AG09309 (cell line): Measurements from ENCODE around the gene TRIM7.

ENCODE experiments used
- DNase-seq: peaks from one replicate; pipeline ENCODE4 v3.0.0-alpha.2; 2010; ENCODE audit warnings: low read depth
- H3K4me3 ChIP-seq: 2 replicates; pipeline ENCODE4 v1.5.1; 2011; ENCODE audit warnings: mild to moderate bottlenecking, low read depth, low read length, moderate library complexity; ENCODE audit not compliant: control insufficient read depth
- TF ChIP-seq, protein P1 (sequence below): IDR thresholded peaks from 2 replicates; pipeline ENCODE4 v1.5.1; 2011; ENCODE audit warnings: mild to moderate bottlenecking, low read depth, low read length, inconsistent platforms; ENCODE audit not compliant: insufficient read depth, control insufficient read depth; ENCODE audit errors: missing control alignments

The TRIM7 gene

DNA sequence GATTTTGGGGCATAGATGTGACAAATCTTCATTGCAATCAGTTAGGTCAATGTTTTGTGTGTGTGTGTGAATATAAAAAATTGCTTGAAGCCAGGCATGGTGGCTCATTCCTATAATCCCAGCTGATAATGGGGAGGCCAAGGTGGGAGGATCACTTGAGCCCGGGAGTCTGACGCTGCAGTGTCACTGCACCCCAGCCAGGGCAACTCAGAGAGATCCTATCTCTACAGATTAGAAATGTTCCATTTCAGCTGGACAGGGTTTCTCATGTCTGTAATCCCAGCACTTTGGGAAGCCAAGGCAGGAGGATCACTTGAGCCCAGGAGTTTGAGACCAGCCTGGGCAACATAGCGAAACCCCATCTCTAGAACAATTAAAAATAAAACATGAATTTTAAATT lies 46.1 kb downstream of the TRIM7 start:
- no peak for DNase-seq
- TF ChIP-seq, protein P1, sequence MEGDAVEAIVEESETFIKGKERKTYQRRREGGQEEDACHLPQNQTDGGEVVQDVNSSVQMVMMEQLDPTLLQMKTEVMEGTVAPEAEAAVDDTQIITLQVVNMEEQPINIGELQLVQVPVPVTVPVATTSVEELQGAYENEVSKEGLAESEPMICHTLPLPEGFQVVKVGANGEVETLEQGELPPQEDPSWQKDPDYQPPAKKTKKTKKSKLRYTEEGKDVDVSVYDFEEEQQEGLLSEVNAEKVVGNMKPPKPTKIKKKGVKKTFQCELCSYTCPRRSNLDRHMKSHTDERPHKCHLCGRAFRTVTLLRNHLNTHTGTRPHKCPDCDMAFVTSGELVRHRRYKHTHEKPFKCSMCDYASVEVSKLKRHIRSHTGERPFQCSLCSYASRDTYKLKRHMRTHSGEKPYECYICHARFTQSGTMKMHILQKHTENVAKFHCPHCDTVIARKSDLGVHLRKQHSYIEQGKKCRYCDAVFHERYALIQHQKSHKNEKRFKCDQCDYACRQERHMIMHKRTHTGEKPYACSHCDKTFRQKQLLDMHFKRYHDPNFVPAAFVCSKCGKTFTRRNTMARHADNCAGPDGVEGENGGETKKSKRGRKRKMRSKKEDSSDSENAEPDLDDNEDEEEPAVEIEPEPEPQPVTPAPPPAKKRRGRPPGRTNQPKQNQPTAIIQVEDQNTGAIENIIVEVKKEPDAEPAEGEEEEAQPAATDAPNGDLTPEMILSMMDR = no peak

DNA sequence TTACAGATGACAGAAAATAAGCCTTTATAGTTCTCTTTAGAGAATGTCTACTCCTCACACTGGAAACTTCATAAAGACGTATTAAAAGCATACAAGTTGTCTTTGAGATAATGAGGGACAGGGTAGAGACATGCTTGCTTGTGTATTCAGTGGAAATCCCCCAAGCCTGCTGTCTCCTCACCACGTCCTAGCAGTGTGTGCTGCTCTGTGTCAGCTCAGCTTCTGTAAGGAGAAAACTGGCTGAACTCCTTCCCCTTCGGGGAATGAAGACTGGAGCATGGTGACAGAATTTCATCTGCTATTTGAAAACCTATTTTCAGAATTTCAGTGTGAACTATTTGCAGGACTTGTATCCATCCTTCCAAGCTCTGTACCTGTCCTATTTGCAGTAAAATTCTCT lies 48.2 kb downstream of the TRIM7 start:
- TF ChIP-seq, protein P1 = no peak
- H3K4me3 ChIP-seq = no peak overlapping the region
- DNase-seq = no peak

More for the DNA sequence above, 46.1 kb downstream of the TRIM7 start:
- no peak overlapping the region for H3K4me3 ChIP-seq

DNA sequence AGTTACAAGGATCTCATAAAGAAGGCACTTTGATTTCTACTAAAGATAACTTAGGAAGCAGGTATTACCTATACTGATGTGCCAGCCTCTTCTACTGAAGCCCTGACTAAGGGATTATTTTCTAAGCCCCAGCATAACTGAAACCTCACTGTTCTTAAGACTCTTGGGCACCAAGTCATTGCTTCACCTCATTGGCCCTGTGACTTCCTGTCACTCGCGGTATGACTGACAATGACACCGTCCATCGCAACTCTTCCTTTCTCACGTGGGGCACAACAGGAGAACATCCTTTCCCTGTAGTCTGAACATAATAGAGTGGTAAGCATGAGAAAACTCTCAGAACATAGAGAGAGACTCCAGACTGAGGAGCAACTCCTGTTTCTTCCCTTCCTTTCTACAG lies 51.2 kb downstream of the TRIM7 start:
- H3K4me3 ChIP-seq = no peak overlapping the region
- TF ChIP-seq, protein P1 = no peak
- no peak for DNase-seq

DNA sequence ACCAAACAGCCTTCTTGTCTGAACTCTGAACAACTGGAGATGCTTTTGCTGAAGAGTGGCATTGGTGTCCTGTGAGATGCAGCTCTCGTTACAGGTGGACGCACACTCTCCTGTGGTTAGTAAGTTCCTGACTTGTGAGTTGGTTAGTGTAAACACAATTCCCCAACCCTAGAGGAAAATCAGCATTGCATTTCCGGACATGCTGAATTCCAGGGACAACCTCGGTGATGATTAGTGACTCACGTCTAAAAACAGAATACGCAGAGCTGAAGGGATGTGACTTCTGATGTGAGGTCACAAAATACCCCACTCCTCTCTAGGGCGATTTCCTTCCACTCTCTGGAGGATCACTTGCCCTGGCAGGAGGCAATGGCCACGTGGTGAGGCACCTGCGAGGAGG lies 52.6 kb downstream of the TRIM7 start:
- DNase-seq = no peak
- TF ChIP-seq, protein P1 = no peak
- no peak overlapping the region for H3K4me3 ChIP-seq

DNA sequence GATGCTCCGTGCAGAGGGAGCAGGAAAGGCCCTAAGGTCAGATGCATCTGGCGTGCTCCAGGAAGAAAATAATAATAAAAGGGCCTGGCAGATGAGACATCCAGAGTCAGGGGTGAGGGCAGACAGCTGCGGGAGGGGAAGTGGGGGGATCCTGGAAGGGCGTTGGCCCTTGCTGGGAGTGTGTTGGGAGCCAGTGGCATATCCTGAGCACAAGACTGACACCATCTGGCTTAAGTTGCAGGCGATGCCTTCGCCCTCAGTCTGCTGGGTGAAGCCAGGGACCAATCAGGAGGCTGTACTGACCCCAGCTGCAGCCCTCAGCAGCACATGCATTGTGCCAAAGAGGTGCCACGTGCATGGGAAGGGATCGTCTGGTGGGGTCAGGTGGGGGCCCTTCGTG lies 53.9 kb downstream of the TRIM7 start:
- no peak for DNase-seq
- H3K4me3 ChIP-seq = no peak overlapping the region
- TF ChIP-seq, protein P1 = no peak

DNA sequence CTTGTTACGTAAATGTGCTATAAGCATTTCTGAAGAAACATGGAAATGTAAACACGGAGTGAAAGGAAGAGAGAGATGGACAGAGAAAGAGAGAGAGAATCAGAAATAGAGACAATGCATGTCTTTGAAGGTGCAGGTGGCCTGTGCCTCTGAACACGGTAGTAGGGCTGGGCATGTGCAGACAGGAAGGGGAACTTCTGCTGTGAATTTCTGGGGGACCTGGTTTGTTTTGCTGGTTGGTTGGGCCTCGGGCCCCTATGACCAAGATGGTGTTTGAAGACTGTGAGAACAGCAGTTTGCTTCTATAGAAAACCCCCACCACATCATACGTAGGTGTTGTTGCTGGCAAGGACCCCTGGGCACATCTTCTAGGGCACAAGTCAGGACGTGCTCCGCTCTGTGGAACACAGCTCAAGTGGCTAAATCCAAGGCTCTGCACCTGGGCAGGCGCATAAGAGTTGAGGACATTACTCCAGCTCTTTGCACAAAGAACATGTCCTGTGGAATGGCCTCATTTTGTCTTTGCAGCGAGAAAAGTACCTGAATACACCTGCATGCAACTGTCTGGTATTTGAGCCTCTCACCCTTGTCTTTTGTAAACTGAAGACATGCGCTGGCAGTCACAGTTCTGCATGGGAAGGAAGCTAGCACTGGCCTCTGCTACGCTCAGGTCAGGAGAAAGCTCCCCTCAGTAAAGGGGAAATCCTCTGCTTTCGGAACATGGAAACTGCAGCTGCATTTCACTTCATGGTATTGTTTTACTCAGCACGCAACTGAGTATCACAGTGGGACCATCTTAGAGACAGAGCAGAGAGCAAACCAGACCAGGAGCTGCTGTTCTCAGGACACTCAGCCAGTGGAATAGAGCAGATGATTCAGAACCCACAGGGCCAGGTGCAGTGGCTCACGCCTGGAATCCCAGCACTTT lies 54.9 kb downstream of the TRIM7 start:
- H3K4me3 ChIP-seq = no peak overlapping the region
- TF ChIP-seq, protein P1 = no peak
- DNase-seq = no peak
